GM21529 (cell line): Measurements from ENCODE around the gene MPND.
"Not testable (repeated sequence)": the region's sequence is repeated elsewhere in the genome, so short reads cannot be mapped to it uniquely, and the experiment has no call there.

ENCODE experiments used
- ATAC-seq: cut with Tn5 transposase; IDR thresholded peaks from one replicate; pipeline ENCODE4 v1.9.1; 2021; ENCODE audit not compliant: unreplicated experiment

The MPND gene

DNA sequence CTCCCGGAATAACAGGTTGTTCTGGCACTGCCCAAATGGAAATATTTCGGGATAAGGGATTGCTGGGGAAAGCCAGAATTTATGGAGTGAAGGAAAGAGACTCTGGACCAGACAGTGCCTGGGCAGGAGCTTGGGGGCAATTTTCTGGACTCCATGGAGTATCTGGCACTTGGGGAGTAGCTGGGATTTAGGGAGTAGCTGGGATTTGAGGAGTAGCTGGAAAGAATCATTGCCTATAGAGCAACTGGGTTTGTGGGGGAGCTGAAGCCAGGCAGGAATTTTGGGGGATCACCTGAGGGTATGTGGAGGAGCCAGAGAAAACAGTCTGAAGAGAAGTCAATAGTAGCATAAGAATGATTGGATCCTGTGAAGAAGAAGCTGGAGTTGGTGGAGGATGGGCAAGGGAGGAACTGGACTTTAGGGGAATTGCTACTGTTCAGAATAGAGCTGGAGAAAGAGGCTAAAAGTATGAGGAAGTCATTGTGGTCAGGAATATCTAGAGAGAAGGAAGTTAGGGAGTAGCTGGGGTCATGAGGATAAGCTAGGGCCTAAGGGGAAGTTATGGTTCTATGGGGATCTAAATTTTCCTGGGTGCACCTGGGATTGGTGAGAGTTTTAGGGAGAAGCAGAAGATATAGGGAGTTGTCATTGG is 24.2 kb upstream of the MPND start:
- ATAC-seq: no peak

DNA sequence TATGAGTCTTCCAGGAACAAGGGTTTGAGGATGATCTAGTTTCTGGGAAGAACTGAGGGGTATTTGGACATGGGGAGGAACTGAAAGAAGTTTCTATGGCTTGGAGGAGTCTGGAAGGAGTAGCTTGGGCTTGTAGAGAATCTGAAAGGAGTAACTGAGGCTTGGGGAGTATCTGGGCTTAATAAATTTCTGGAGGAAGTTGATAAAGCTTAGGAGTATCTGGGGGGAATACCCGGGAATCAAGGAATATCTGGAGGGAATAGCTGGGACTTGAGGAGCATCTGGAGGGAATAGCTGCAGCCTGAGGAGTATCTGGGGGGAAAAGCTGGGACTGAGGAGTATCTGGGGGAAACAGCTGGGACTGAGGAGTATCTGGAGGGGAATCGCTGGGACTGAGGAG is 22.9 kb upstream of the MPND start:
- no peak for ATAC-seq

DNA sequence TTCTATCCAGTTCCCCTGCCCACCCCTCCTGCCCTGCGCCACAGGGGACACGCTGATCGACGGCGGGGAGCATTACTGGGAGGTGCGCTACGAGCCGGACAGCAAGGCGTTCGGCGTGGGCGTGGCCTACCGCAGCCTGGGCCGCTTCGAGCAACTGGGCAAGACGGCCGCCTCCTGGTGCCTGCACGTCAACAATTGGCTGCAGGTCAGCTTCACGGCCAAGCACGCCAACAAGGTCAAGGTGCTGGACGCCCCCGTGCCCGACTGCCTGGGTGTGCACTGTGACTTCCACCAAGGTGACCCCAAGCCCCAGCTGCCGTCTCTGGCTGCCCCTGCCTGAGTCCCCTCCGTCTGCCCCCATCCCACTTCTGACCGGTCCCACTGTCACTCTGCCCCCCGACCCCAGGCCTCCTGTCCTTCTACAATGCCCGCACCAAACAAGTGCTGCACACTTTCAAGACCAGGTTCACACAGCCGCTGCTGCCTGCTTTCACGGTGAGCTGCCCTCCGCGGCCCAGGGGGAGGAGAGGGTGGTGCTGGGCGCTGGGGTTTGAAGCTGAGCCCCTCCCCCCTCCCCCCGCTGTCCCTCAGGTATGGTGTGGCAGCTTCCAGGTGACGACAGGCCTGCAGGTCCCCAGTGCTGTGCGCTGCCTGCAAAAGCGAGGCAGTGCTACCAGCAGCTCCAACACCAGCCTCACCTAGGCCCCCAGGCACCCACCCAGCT is 20.3 kb upstream of the MPND start:
- ATAC-seq: no peak

DNA sequence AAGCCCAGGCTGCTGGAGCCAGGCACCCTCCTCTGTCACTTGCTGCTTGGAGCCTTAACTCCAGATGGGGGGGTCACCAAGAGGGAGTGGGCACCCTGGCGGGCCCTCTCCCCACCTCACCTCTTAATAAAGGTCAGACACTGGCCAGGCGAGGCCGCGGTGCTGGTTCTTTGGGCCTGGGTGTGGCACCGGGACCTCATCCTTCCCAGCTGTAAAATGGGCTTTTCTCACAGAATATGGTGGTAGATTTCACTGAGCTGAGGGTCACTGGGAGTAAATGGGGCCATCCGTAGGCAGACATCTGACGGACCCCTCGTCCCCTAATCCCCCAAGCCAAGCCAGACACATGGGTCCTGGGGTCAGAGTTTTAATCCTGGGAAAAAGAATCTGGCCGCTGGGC is 19.7 kb upstream of the MPND start:
- ATAC-seq: no peak

DNA sequence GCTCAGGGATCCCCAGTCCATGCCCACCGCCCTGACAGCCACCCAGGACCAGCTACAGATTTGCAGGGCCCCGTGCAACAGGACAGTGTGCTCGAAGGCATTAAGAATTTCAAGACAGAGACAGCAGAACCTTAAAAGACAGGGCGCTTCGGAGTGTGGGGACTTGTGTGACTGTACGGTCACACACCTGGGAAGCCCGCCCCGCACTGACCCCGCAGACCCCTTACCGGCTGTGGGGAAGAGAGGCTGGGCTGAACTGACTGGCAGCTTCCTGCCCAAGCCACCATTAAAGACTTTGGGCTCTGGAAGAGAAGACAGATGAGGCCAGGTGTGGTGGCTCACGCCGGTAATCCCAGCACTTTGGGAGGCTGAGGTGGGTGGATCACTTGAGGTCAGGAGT is 19.1 kb upstream of the MPND start:
- ATAC-seq: no peak

DNA sequence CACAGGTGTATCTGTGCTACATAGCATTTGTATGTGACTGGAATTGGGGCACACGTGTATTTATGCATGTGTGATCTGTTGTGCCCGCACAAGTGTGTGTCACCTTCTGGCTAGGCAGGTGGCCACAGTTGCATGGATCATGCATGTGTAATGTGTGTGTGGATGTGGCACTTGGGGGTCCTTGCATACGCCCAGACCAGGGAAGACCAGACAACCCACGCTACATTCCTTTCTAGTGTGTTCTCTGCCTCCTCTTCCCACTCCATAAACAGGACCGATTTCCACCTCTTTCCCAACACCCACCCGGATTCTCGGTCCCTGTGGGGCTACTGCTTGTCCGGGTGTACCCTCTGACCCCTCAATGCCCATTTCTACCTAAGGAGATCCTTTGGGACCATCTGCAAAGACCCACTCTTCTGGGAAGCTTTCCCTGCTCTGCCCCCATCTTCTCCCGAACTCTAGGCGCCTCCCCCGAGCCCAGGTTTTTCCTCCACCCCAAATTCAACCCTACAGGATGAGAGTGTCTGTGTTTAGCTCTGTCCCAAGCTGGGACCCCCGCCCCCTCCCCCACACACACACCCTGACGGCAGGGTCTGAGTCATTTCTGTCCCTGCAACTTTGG is 17.0 kb upstream of the MPND start:
- no peak for ATAC-seq

DNA sequence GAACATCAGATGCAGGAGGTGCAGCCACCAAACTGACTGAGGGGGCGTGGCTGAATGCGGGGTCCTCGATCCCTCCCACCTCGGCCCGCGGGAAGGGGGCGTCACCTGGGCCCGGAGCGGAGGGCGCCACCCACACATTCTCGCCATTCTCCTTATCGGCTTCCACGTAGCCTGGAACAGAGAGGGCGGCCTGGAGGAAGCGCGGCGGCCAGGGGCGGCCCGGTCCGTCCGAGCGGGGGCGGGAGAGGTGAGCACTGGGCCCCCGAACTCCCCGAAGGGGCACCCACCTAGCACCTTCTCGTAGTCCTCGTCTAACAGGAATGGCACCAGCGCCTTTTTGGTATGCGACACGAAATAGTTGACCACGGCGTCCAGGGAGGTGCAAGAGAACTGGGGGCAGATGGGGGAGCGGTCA is 16.5 kb upstream of the MPND start:
- no peak for ATAC-seq

DNA sequence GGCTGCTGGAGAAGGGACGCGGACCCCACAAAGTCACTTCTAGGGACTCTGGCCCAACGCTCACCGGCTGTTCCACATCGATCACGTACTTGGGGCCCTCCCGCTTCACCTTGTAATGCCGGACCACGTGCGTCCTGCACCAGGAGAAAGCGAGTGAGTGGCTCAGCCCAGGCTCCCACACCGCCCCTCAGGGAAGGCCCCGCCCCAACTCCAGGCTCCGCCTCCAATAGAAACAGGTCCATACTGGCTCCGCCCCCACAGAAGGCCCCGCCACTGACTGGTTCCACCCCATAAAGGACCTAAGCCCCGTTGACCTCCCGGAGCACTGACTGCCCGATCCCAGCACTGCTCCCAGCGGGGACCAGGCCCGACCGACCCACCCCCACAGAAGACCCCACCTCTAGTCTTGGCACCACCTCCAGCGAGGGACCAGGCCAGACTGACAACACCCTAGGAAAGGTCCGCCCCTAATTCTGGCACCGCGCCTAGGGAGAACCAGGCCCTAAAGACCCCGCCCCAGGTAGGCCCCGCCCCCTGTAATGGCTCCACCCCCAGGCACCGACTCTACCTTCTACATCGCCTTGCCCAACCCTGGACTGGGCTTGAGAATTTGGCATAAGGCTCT is 16.0 kb upstream of the MPND start:
- ATAC-seq: no peak

DNA sequence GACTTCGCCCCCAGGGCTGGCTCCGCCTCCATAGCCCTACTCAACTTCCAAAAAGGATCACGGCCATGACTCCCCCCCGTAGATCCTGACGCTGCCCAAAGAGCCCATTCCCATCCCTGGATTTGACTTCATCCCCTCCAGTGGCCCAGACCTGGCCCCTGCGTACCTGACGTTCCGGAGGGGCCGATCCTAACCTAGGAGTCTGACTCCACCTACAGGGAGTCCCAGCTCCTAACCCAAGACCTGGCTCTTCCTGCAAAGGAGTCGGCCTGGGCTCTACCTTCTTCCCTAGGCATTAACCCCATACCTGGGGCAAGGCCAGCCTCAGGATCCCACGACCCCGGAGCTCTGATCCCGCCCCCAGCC is 15.5 kb upstream of the MPND start:
- ATAC-seq: no peak

DNA sequence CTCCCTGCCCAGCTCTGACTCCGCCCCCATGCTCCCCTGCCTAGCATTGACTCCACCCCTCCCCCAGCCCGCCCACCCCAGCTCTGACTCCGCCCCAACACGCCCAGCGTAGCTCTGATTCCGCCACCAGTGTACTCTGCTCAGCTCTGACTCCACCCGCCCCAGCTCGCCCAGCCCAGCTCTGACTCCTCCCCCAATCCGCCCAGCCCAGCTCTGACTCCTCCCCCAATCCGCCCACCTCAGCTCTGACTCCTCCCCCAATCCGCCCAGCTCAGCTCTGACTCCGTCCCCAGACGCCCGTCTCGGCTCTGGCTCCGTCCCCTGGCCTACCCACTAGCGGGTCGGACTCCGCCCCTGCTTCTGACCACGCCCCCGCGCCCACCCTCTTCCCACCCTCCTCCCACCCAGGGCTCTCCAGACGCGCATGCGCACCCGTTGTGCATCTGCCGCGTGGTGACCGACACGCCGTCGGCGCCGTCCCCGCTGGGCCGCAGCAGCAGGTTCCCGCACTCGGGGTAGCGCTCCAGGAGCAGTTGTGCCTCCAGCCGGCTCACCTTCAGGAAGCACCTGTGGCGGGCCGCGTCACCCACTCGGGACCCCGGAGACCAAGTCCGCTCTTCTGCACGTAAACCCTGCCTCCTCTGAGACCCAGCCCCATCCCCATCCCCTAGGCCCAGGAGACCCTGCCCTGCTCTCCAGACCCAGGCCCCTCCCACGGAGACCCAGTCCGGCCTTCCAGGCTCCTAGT is 14.9 kb upstream of the MPND start:
- ATAC-seq: peak; percentile 63

DNA sequence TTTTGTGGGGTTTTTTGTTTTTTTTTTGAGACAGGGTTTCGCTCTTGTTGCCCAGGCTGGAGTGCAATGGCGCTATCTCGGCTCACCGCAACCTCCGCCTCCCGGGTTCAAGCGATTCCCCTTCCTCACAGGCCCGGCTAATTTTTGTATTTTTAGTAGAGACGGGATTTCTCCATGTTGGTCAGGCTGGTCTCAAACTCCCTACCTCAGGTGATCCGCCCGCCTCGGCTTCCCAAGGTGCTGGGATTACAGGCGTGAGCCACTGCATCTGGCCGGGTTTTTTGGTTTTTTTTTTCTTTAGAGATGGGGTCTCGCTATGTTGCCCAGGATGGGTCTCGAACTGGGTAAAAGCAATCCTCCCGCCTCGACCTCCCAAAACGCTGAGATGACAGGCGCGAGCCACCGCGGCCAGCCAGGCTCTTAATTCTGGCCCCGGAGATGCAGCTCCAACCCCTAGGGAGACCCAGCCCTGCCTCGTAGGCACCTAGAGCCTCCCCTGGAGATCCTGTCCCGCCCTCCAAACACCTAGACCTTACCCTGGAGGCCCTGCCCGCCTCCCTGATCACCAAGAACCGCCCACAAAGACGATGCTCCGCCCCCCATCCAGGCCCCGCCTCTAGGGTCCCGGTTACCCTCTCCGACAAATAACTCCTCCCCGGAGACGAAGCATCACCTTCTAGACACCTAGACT is 14.2 kb upstream of the MPND start:
- not testable (repeated sequence) for ATAC-seq

DNA sequence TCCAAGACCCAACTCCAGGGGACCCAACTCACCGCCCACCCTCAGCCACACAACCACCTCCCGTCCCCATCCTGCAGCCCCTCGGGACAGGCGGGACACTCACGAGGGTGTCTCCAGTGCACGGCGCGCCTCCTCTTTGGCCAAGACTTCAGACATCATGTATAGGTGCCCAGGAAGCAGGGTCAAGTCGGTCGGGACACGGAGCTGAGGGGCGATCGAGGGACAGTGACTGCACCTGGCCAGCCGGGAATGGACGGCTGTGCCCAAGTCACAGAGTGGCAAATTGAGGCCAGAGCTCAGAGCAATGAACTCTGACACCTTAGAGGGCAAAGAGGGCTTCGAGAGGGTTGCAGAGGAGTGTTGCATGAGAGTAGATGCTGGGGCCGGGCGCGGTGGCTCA is 13.5 kb upstream of the MPND start:
- no peak for ATAC-seq

DNA sequence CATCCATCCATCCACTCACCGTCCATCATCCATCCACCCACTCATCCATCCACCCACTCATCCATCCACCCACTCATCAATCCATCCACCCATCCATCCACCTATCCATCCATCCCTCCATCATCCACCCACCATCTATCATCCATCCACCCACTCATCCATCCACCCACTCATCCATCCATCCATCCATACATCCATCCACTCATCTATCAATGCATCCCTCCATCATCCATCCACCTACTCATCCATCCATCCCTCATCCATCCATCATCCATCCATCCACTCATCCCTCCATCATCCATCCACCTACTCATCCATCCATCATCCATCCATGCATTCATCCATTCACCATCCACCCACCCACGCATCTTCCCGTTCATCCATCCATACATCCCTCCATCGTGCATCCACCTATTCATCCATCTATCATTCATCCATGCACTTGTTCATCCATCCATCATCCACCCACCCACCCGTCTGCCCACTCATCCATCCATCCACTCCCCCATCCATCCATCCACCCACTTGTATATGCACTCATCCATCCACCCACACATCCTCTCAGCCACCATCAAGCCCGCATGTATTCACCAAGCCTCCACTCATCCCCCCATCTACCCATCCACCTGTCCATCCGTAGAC is 8.3 kb upstream of the MPND start:
- ATAC-seq: no peak

DNA sequence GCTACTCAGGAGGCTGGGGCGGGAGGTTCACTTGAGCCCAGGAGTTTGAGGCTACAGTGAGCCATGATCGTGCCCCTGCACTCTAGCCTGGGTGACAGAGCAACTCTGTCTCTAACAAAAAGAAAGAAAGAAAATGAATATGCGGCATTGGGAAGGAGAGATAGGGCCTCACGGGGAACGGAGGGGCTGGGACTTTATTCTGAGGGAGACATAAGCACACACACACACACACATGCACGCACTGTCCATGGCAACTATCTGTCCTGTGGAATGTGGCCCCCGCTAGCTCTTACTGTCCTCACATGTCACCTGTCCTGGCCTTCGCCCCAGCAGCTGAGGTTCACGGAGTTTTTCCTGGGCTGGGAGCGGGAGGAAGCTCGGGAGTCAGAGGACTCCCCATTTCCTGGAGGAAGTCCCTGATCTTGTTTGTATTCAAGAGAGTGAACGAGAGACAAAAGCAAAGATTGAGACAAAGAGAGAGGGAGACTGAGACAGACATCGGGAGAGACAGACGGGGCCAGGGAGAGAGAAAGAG is 5.4 kb upstream of the MPND start:
- no peak for ATAC-seq

DNA sequence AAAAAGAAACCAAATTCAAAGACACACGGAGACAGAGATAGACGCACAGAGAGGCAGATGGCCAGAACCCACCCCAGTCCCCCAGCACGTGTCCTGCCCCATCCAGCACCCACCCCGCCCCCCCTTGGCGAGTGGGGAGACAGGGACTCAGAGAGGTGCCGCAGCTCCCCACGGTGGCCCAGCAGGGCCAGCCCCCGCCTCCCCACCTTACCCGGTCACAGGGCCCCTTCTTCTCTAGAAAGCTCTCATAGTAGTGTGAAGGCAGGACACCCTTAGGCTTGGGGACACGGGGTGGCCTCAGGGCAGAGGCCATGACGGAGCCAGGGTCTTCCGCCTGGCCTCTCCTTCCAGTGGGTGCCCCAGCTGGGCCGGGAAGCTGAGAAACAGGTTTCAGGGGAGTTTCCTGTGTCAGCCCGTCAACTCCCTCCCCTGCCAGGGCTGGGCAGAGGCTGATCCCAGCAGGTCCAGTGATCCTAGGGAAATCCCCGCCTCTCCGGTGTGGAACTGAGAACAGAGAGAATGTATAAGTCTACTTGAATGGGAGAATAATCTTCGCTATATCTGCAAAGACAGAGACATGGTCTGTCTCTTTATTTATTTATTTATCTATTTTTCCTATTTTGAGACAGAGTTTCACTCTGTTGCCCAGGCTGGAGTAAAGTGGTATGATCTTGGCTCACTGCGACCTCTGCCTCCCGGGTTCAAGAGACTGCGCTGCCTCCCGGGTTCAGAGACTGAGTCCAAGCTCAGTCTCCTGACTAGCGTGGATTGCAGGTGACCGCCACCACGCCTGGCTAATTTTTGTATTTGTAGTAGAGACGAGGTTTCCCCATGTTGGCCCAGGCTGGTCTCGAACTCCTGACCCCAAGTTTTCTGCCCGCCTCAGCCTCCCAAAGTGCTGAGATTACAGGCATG is 4.7 kb upstream of the MPND start, which contains the start of gene STAP2:
STAP2 (minus strand) TSS at position 387 of the 915 bp plus-strand sequence; CDS start at position 313, 74 bp downstream.
- ATAC-seq: no peak

DNA sequence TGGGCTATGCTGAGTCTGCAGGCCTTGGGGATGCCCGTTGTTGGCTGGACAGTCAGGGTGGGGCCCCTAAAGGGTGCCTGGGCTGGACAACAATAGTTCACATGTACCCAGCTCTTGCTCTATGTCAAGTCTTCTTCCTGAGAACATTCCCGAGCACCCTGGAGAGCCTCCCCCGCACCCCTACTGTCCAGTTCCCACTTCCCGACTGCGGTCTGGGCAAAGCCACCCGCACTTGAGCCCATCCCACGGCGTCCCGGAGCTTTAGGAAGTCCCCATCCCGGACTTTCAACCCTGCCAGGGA is 1.1 kb upstream of the MPND start:
- ATAC-seq: no peak

DNA sequence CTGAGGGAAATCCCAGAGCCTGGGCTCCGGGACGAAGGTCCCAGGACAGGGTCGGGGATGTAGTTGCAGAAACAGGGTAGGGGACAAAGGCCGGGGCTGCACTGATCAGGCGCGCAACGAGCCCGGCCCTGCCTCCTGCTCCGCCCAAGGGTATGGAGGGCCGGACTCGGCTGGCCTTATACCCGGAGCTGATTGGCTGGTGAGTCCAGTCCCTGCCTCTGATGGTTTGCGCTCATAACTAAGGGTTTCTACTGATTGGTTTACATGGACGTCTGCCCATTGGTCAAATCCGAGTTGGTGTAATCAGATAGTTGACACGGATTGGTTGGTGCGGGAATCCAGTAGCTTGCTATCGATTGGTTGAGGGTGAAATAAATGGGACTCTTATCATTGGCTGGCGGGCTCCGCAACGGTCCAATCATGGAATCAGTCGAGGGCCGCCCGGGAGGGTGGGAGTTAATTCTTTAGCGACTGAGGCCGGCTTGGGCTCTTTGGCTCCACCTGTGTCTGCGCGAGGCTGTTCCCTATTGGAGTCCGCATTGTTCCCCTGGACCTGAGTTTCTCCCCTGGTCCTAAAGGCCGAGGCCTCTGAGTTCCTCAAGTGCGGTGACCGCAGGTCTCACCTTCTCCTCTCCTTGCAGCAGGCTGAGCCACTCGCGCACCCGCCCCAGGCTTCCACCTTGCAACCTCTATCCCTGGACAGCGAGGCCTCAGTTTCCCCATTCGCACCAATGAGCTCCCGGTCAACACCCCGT is 570 bp upstream of the MPND start:
- ATAC-seq: peak; percentile 84

DNA sequence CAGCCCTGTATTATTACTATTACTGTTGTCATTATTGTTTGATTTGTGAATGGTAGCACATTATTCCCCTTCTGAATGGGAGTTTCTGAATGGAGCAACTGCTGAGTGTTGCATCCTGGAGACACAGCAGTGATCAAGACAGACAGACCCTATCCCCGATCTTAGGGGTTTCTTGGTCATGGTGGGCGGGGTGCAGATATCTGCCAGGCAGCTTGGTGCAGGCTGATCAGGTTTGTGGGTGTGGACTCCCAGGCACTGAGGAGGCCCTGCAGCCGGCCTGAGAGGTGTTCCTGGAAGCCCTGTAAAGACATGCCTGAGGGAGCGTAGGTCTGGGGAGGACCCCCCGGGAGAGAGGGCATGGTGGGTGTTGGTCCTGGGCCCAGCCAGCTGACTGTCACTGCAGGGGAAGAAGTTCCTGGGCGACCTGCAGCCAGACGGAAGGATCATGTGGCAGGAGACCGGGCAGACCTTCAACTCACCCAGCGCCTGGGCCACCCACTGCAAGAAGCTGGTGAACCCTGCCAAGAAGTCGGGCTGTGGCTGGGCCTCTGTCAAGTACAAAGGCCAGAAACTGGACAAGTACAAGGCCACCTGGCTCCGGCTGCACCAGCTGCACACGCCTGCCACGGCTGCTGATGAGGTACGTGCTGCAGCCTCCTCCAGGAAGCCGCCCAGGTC is 2.1 kb downstream of the MPND start:
- no peak for ATAC-seq
